Astrocyte (in vitro differentiated cells and primary cell): ENCODE data around the gene NKX6-1. TPM values are rescaled to one million over a fixed set of nuclear protein-coding genes. Genes with fewer than 3 reads are reported as not detected.

Source experiments
- DNase-seq: peaks from one replicate; pipeline ENCODE4 v3.0.0-alpha.2; 2010; ENCODE audit warnings: low read depth
- FAIRE-seq: peaks from 2 replicates; lab custom pipeline; 2011; peaks lifted over from hg19 to GRCh38; lab: Jason Lieb, UNC
- H2AFZ ChIP-seq: 2 replicates; pipeline ENCODE4 v1.6.0; 2012; ENCODE audit warnings: low read depth, low read length, inconsistent platforms
- H3K27ac ChIP-seq: 2 replicates; pipeline ENCODE4 v1.5.1; 2011; ENCODE audit warnings: low read depth, low read length, inconsistent platforms
- H3K27me3 ChIP-seq: 2 replicates; pipeline ENCODE4 v1.6.0; 2011; ENCODE audit warnings: low read length, inconsistent platforms; ENCODE audit not compliant: insufficient read depth
- H3K36me3 ChIP-seq: 2 replicates; pipeline ENCODE4 v1.5.1; 2011; ENCODE audit warnings: low read length, inconsistent platforms; ENCODE audit not compliant: insufficient read depth
- H3K4me1 ChIP-seq: 2 replicates; pipeline ENCODE4 v1.5.1; 2011; ENCODE audit warnings: low read length, inconsistent platforms; ENCODE audit not compliant: insufficient read depth
- H3K4me2 ChIP-seq: 2 replicates; pipeline ENCODE4 v1.6.0; 2012; ENCODE audit warnings: low read length, inconsistent platforms
- H3K4me3 ChIP-seq: 2 replicates; pipeline ENCODE4 v1.5.1; 2011; ENCODE audit warnings: low read depth, mild to moderate bottlenecking, low read length, inconsistent platforms; ENCODE audit not compliant: insufficient read depth
- H3K79me2 ChIP-seq: 2 replicates; pipeline ENCODE4 v1.6.0; 2012; ENCODE audit warnings: mild to moderate bottlenecking, low read length, inconsistent platforms; ENCODE audit not compliant: insufficient read depth
- H3K9ac ChIP-seq: 2 replicates; pipeline ENCODE4 v1.6.0; 2012; ENCODE audit warnings: mild to moderate bottlenecking, low read length, inconsistent platforms
- H3K9me3 ChIP-seq: 2 replicates; pipeline ENCODE4 v1.5.1; 2012; ENCODE audit warnings: low read depth, mild to moderate bottlenecking, low read length, inconsistent platforms; ENCODE audit not compliant: insufficient read depth
- H4K20me1 ChIP-seq: 2 replicates; pipeline ENCODE4 v1.6.0; 2012; ENCODE audit warnings: low read length, inconsistent platforms; ENCODE audit not compliant: insufficient read depth
- H3K27ac Mint-ChIP-seq: one replicate; pipeline ENCODE4 v1.8.0; 2021; ENCODE audit warnings: mild to moderate bottlenecking, mixed read lengths; ENCODE audit not compliant: unreplicated experiment
- H3K27me3 Mint-ChIP-seq: one replicate; pipeline ENCODE4 v1.8.0; 2021; ENCODE audit warnings: low read depth, mixed read lengths; ENCODE audit not compliant: unreplicated experiment
- H3K36me3 Mint-ChIP-seq: one replicate; pipeline ENCODE4 v1.8.0; 2021; ENCODE audit warnings: low read depth, mixed read lengths; ENCODE audit not compliant: unreplicated experiment
- H3K4me1 Mint-ChIP-seq: one replicate; pipeline ENCODE4 v1.8.0; 2021; ENCODE audit warnings: low read depth, mixed read lengths; ENCODE audit not compliant: unreplicated experiment
- H3K4me3 Mint-ChIP-seq: one replicate; pipeline ENCODE4 v1.8.0; 2021; ENCODE audit warnings: mild to moderate bottlenecking, moderate library complexity, mixed read lengths; ENCODE audit not compliant: unreplicated experiment
- H3K9me3 Mint-ChIP-seq: one replicate; pipeline ENCODE4 v1.8.0; 2021; ENCODE audit warnings: mild to moderate bottlenecking, mixed read lengths; ENCODE audit not compliant: unreplicated experiment
- CTCF ChIP-seq: IDR thresholded peaks from 2 replicates; pipeline ENCODE4 v1.5.1; 2011; ENCODE audit warnings: low read depth, mild to moderate bottlenecking, inconsistent platforms, low read length, moderate library complexity; ENCODE audit not compliant: insufficient read depth
- EZH2 ChIP-seq: IDR thresholded peaks from 2 replicates; pipeline ENCODE4 v1.6.1; 2012; ENCODE audit warnings: mild to moderate bottlenecking, low read length, inconsistent platforms; ENCODE audit not compliant: insufficient read depth
- total RNA-seq: library from RNA; stranded (reverse); gene quantifications from 2 replicates; pipeline ENCODE4 v1.2.1, GENCODE V29; 2021

NKX6-1 gene
- total RNA-seq, 1 donor from 2014 or later = 0.14 TPM

- H3K4me1 ChIP-seq = peaks cover 7% of the 10 kb centered on the region
- peak overlapping the region; percentile 78 for H3K4me3 Mint-ChIP-seq
- FAIRE-seq (no peak), DNase-seq (peak; percentile 27)
- TF ChIP-seq CTCF = no peak
- peak; percentile 88 for TF ChIP-seq EZH2
- H4K20me1 ChIP-seq = no peaks in the 10 kb centered on the region
- peak overlapping the region; percentile 12 for H3K27ac Mint-ChIP-seq
- no peaks in the 10 kb centered on the region for H3K36me3 ChIP-seq
- peaks cover 23% of the 10 kb centered on the region for H3K79me2 ChIP-seq
- H3K4me2 ChIP-seq = peak overlapping the region; percentile 60
- no peak overlapping the region for H3K27ac ChIP-seq
- H3K27me3 ChIP-seq = peaks cover 74% of the 10 kb centered on the region
- H3K9me3 ChIP-seq = no peaks in the 10 kb centered on the region
- H2AFZ ChIP-seq = peak overlapping the region; percentile 22
- peaks cover 9% of the 10 kb centered on the region for H3K9me3 Mint-ChIP-seq
- no peak overlapping the region for H3K4me3 ChIP-seq
- H3K9ac ChIP-seq = peak overlapping the region; percentile 36
- no peaks in the 10 kb centered on the region for H3K4me1 Mint-ChIP-seq
- H3K36me3 Mint-ChIP-seq = no peaks in the 10 kb centered on the region
- H3K27me3 Mint-ChIP-seq = peaks cover 75% of the 10 kb centered on the region
Measured at GRCh38 chr4:84493092-84493850, 5.8 kb downstream of the NKX6-1 start.

GRCh38 chr4:84492737-84493091, 6.4 kb downstream of the NKX6-1 start:
- no peaks in the 10 kb centered on the region for H3K36me3 Mint-ChIP-seq

More at GRCh38 chr4:84492737-84493091, 6.4 kb downstream of the NKX6-1 start:
- no peak overlapping the region for H2AFZ ChIP-seq
- H3K4me1 ChIP-seq = peaks cover 7% of the 10 kb centered on the region
- H3K9me3 ChIP-seq = no peaks in the 10 kb centered on the region
- no peak overlapping the region for H3K4me3 ChIP-seq
- peaks cover 17% of the 10 kb centered on the region for H3K79me2 ChIP-seq
- H3K9ac ChIP-seq = no peak overlapping the region
- H3K27me3 Mint-ChIP-seq = peaks cover 80% of the 10 kb centered on the region
- no peak for DNase-seq
- no peak for FAIRE-seq
- H3K4me1 Mint-ChIP-seq = no peaks in the 10 kb centered on the region
- H3K27ac ChIP-seq = no peak overlapping the region
- peaks cover 9% of the 10 kb centered on the region for H3K9me3 Mint-ChIP-seq
- peak overlapping the region; percentile 60 for H3K4me2 ChIP-seq
- no peaks in the 10 kb centered on the region for H3K36me3 ChIP-seq
- H3K27me3 ChIP-seq = peaks cover 75% of the 10 kb centered on the region
- no peak for TF ChIP-seq CTCF
- no peak for TF ChIP-seq EZH2
- peak overlapping the region; percentile 67 for H3K4me3 Mint-ChIP-seq
- no peak overlapping the region for H3K27ac Mint-ChIP-seq
- H4K20me1 ChIP-seq = no peaks in the 10 kb centered on the region
